IMR-90 (cell line): Measurements from ENCODE around the gene ZNF285.

Experiments
- CEBPB ChIP-seq: IDR thresholded peaks from 2 replicates; pipeline ENCODE4 v1.6.1; 2012; ENCODE audit warnings: low read depth, low read length, improper control_type of control experiment
- CHD1 ChIP-seq: IDR thresholded peaks from 2 replicates; pipeline ENCODE4 v1.6.1; 2012; ENCODE audit warnings: low read depth, low read length, improper control_type of control experiment
- CTCF ChIP-seq: conservative IDR thresholded peaks from 2 replicates; pipeline ENCODE4 v1.5.1; 2012; ENCODE audit warnings: mild to moderate bottlenecking, low read depth, low read length, improper control_type of control experiment
- FOS ChIP-seq: fragments of 150-350 bp; IDR thresholded peaks from 2 replicates; pipeline ENCODE4 v1.6.1; 2016; ENCODE audit warnings: low read depth, low read length
- MAFK ChIP-seq: IDR thresholded peaks from 2 replicates; pipeline ENCODE4 v1.6.1; 2012; ENCODE audit warnings: low read depth, low read length, improper control_type of control experiment
- MAZ ChIP-seq: IDR thresholded peaks from 2 replicates; pipeline ENCODE4 v1.6.1; 2012; ENCODE audit warnings: low read depth, mild to moderate bottlenecking, low read length, improper control_type of control experiment, moderate library complexity, borderline replicate concordance
- MXI1 ChIP-seq: IDR thresholded peaks from 2 replicates; pipeline ENCODE4 v1.6.1; 2012; ENCODE audit warnings: low read depth, mild to moderate bottlenecking, low read length, moderate library complexity, borderline replicate concordance
- NFE2L2 ChIP-seq: fragments of 150-350 bp; IDR thresholded peaks from 2 replicates; pipeline ENCODE4 v1.6.1; 2016; ENCODE audit warnings: low read depth, mild to moderate bottlenecking, low read length
- POLR2A ChIP-seq: IDR thresholded peaks from 2 replicates; pipeline ENCODE4 v1.6.1; 2012; ENCODE audit warnings: mild to moderate bottlenecking, low read depth, low read length
- RAD21 ChIP-seq: IDR thresholded peaks from 2 replicates; pipeline ENCODE4 v1.6.1; 2012; ENCODE audit warnings: low read length, improper control_type of control experiment
- RCOR1 ChIP-seq: IDR thresholded peaks from 2 replicates; pipeline ENCODE4 v1.6.1; 2012; ENCODE audit warnings: mild to moderate bottlenecking, low read length, improper control_type of control experiment; ENCODE audit not compliant: insufficient replicate concordance
- RFX5 ChIP-seq: IDR thresholded peaks from 2 replicates; pipeline ENCODE4 v1.8.0; 2012; ENCODE audit warnings: low read depth, mild to moderate bottlenecking, low read length, moderate library complexity
- SMC3 ChIP-seq: fragments of 150-350 bp; IDR thresholded peaks from 2 replicates; pipeline ENCODE4 v1.6.1; 2016; ENCODE audit warnings: low read depth, mild to moderate bottlenecking, antibody characterized with exemption, low read length, moderate library complexity
- USF2 ChIP-seq: fragments of 150-350 bp; IDR thresholded peaks from 2 replicates; pipeline ENCODE4 v1.6.1; 2017; ENCODE audit warnings: mild to moderate bottlenecking, antibody characterized with exemption, low read length, low read depth

GRCh38 chr19:44401139-44402115, at the start of gene ZNF285:
- no peak for TF ChIP-seq CTCF
- no peak for TF ChIP-seq NFE2L2
- no peak for TF ChIP-seq RFX5
- TF ChIP-seq RCOR1: no peak
- no peak for TF ChIP-seq POLR2A
- no peak for TF ChIP-seq RAD21
- TF ChIP-seq MAFK: no peak
- no peak for TF ChIP-seq CEBPB
- no peak for TF ChIP-seq CHD1
- no peak for TF ChIP-seq MAZ
- TF ChIP-seq SMC3: no peak
- TF ChIP-seq MXI1: peak; percentile 45; the same call in 1 of the 2 replicates
- TF ChIP-seq USF2: no peak
- no peak for TF ChIP-seq FOS
